Measurements from ENCODE around the gene LAMC2.

Gene LAMC2

GRCh38 chr1:183139281-183139942 is 46.7 kb upstream of the LAMC2 start:
- peak; percentile 68 for ATAC-seq
- no peak for TF ChIP-seq CREB5 (CRISPR knock-in tag; IDR thresholded peaks at IDR 0.05; ENCODE audit: low read depth)
- TF ChIP-seq ZNF70 (CRISPR knock-in tag; IDR thresholded peaks at IDR 0.05): no peak
- TF ChIP-seq TOX (CRISPR knock-in tag; IDR thresholded peaks at IDR 0.05; ENCODE audit: borderline replicate concordance): 0 out of 2 replicates have a peak, but pooled peaks have one; percentile 33
- no peak for TF ChIP-seq POU6F1 (CRISPR knock-in tag; IDR thresholded peaks at IDR 0.05; ENCODE audit: borderline replicate concordance, low read depth)
- TF ChIP-seq TSHZ2 (CRISPR knock-in tag; IDR thresholded peaks at IDR 0.05): no peak
- TF ChIP-seq ZFP30 (CRISPR knock-in tag; IDR thresholded peaks at IDR 0.05): no peak
- no peak for TF ChIP-seq ISL1 (CRISPR knock-in tag; IDR thresholded peaks at IDR 0.05)
- TF ChIP-seq CSDC2 (CRISPR knock-in tag; IDR thresholded peaks at IDR 0.05): no peak
- TF ChIP-seq ESRRG (CRISPR knock-in tag; IDR thresholded peaks at IDR 0.05): no peak
- TF ChIP-seq PATZ1 (CRISPR knock-in tag; IDR thresholded peaks at IDR 0.05; ENCODE audit: borderline replicate concordance): no peak
- no peak for TF ChIP-seq ZFP3 (CRISPR knock-in tag; IDR thresholded peaks at IDR 0.05)
- no peak for TF ChIP-seq ZC3H10 (CRISPR knock-in tag; IDR thresholded peaks at IDR 0.05)
- no peak for TF ChIP-seq ZNF8 (CRISPR knock-in tag; IDR thresholded peaks at IDR 0.05)
- TF ChIP-seq RARB (CRISPR knock-in tag; IDR thresholded peaks at IDR 0.05): peak; percentile 43; the same call in 1 of the 2 replicates
- TF ChIP-seq BACH2 (CRISPR knock-in tag; IDR thresholded peaks at IDR 0.05; ENCODE audit: borderline replicate concordance): no peak

GRCh38 chr1:183140633-183141032 is 45.4 kb upstream of the LAMC2 start:
- TF ChIP-seq CSRNP3 (CRISPR knock-in tag; IDR thresholded peaks at IDR 0.05) (no peak), CREB5 (CRISPR knock-in tag; IDR thresholded peaks at IDR 0.05; ENCODE audit: low read depth) (no peak), TSHZ2 (CRISPR knock-in tag; IDR thresholded peaks at IDR 0.05) (no peak), ZFP30 (CRISPR knock-in tag; IDR thresholded peaks at IDR 0.05) (no peak), ISL1 (CRISPR knock-in tag; IDR thresholded peaks at IDR 0.05) (no peak), CSDC2 (CRISPR knock-in tag; IDR thresholded peaks at IDR 0.05) (no peak), OSR1 (CRISPR knock-in tag; IDR thresholded peaks at IDR 0.05) (no peak), BACH2 (CRISPR knock-in tag; IDR thresholded peaks at IDR 0.05; ENCODE audit: borderline replicate concordance) (no peak), ZNF8 (CRISPR knock-in tag; IDR thresholded peaks at IDR 0.05) (no peak)
- ATAC-seq: no peak
